Transverse colon (tissue), 4 donors: ENCODE data around the gene ZNF226. TPM values are rescaled to one million over a fixed set of nuclear protein-coding genes. Genes with fewer than 3 reads are reported as not detected.
"Not testable (repeated sequence)": the region's sequence is repeated elsewhere in the genome, so short reads cannot be mapped to it uniquely, and the experiment has no call there.

ENCODE experiments used
- DNase-seq: peaks from one replicate; pipeline ENCODE4 v3.0.0-alpha.2; 2019
- H3K27ac ChIP-seq, 4 donors: fragments of 200-600 bp; sonication (generic); 2 replicates each; pipeline ENCODE4 v1.5.1; 2016 to 2018; ENCODE audit warnings: inconsistent platforms in 4 of 4
- H3K27me3 ChIP-seq: fragments of 200-600 bp; sonication (generic); 2 replicates; pipeline ENCODE4 v1.5.1; 2017; ENCODE audit warnings: inconsistent platforms
- H3K36me3 ChIP-seq, 4 donors: fragments of 200-600 bp; sonication (generic); 2 replicates each; pipeline ENCODE4 v1.5.1; 2017 to 2019; ENCODE audit warnings: inconsistent platforms in 4 of 4
- H3K4me1 ChIP-seq, 4 donors: fragments of 200-600 bp; sonication (generic); 2 replicates each; pipeline ENCODE4 v1.5.1; 2017 to 2020; ENCODE audit warnings: inconsistent platforms in 4 of 4
- H3K4me3 ChIP-seq, 4 donors: fragments of 200-600 bp; sonication (generic); 1 replicate in 1 of 4; 2 replicates in 3 of 4; pipeline versions ENCODE4 v1.5.1 to v1.6.1; 2017 to 2019; ENCODE audit warnings: inconsistent platforms in 4 of 4
- H3K9me3 ChIP-seq, 2 donors: fragments of 200-600 bp; sonication (generic); 2 replicates each; pipeline ENCODE4 v1.5.1; 2017 to 2019; ENCODE audit warnings: inconsistent platforms in 2 of 2
- CTCF ChIP-seq, 5 experiments: fragments of 200-600 bp in 3 of 5; fragments of 450-650 bp in 2 of 5; sonication (generic) in 3 of 5; IDR thresholded peaks; 1 replicate in 2 of 5; 2 replicates in 3 of 5; pipeline ENCODE4 v1.5.1; 2016 to 2017; ENCODE audit warnings: antibody characterized with exemption in 5 of 5, inconsistent platforms in 3 of 5, mild to moderate bottlenecking in 2 of 5, moderate library complexity in 1 of 5
- EP300 ChIP-seq: sonication (generic); formaldehyde crosslinking; IDR thresholded peaks from one replicate; pipeline ENCODE4 v1.6.1; 2017; ENCODE audit warnings: antibody characterized with exemption, low read depth
- POLR2A ChIP-seq: fragments of 450-650 bp; IDR thresholded peaks from one replicate; pipeline ENCODE4 v1.6.1; 2016; ENCODE audit warnings: antibody characterized with exemption, mild to moderate bottlenecking, moderate library complexity
- POLR2AphosphoS5 ChIP-seq, 3 donors: sonication (generic); formaldehyde crosslinking; IDR thresholded peaks; one replicate each; pipeline ENCODE4 v1.6.1; 2016; ENCODE audit warnings: antibody characterized with exemption in 3 of 3
- WGBS, 2 donors: methylation state at CpG; one replicate each; pipeline ENCODE4 v1.1.5; 2018; ENCODE audit warnings: low coverage in 1 of 2; 5-methylcytosine and 5-hydroxymethylcytosine counted together
- in situ Hi-C, 4 donors: fragments of 200-750 bp; cut with MboI; loops; one replicate each; pipeline versions ENCODE4 v1.15.0 to v1.15.1; 2017; ENCODE audit warnings: low sequenced_read_pairs in 3 of 4, low pct_ligation_motif_present in 1 of 4, low pct_unique_long_range_greater_than_20kb in 1 of 4
- intact Hi-C: fragments of 100-400 bp; cut with DNase I; formaldehyde crosslinking; loops from one replicate; pipeline ENCODE4 v1.15.1; 2023; ENCODE audit warnings: low total_unique reads
- total RNA-seq, 4 donors: library from RNA; depleted of rRNA; stranded (reverse); fragments of >200 nt; gene quantifications; one replicate each; pipeline ENCODE4 v1.1.0, GENCODE V29; 2016

The ZNF226 gene
- total RNA-seq, 4 donors from 2014 or later: 4.1 to 27.1 (median 23.9) TPM

DNA sequence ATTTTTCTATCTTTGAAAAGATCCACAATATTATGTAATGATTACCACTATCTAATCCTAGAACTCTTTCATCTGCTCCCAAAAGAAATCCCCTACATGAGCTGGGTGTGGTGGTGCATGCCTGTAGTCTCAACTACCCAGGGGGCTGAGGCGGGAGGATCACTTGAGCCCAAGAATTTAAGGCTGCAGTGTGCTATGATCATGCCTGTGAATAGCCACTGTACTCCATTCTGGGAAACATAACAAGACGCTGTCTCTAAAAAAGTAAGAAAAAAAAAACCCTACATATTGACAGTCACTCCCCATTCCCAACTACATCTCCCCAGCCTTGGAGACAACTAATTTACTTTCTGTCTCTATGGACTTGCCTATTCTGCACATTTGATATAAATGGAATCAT is 1.1 kb upstream of the ZNF226 start:
- WGBS, 2 donors: 95 to 100% methylated on average over 1 to 2 of the region's 2 CpGs
- in situ Hi-C loops: no loop called here

GRCh38 chr19:44164327-44164672 is 600 bp upstream of the ZNF226 start:
- Histone ChIP-seq H3K9me3 (peaks cover 35% of the 10 kb centered on the region in 2 donors), H3K4me3 (peak overlapping the region in 3 of 4 donors; percentile 60 to 84 (median 81)), H3K4me1 (peaks cover 5 to 14% (median 8%) of the 10 kb centered on the region in 4 donors), H3K36me3 (peaks cover 0 to 28% (median 14%) of the 10 kb centered on the region in 4 donors), H3K27ac (peak overlapping the region; percentile 77 to 86 (median 85)), H3K27me3 (no peaks in the 10 kb centered on the region)
- TF ChIP-seq POLR2A (no peak), CTCF (IDR thresholded peaks at IDR 0.05) (no peak), EP300 (no peak), POLR2AphosphoS5 (IDR thresholded peaks at IDR 0.05) (no peak)
- in situ Hi-C loops: no loop called here
- intact Hi-C loops: loop anchor here (10.0 kb wide), 1 partner anchor 59 kb away; no protein-coding TSS in a partner anchor
- 62% methylated on average over 3 of the region's 3 CpGs; no CpG with 5 or more reads in 1 of the 2 donors for WGBS, 2 donors
- DNase-seq: no peak

More for the DNA sequence above, 1.1 kb upstream of the ZNF226 start:
- H3K27me3 ChIP-seq: no peaks in the 10 kb centered on the region
- no peak overlapping the region for H3K4me3 ChIP-seq
- no peak for TF ChIP-seq EP300
- no peak for TF ChIP-seq POLR2AphosphoS5 (IDR thresholded peaks at IDR 0.05)
- TF ChIP-seq POLR2A: no peak
- TF ChIP-seq CTCF (IDR thresholded peaks at IDR 0.05): no peak
- H3K36me3 ChIP-seq: peaks cover 0 to 23% (median 11%) of the 10 kb centered on the region in 4 donors
- H3K4me1 ChIP-seq: peaks cover 5 to 14% (median 8%) of the 10 kb centered on the region in 4 donors
- intact Hi-C loops: loop anchor here (10.0 kb wide), 1 partner anchor 59 kb away; no protein-coding TSS in a partner anchor
- no peak for DNase-seq
- H3K9me3 ChIP-seq: peaks cover 30 to 40% of the 10 kb centered on the region in 2 donors
- H3K27ac ChIP-seq: no peak overlapping the region

DNA sequence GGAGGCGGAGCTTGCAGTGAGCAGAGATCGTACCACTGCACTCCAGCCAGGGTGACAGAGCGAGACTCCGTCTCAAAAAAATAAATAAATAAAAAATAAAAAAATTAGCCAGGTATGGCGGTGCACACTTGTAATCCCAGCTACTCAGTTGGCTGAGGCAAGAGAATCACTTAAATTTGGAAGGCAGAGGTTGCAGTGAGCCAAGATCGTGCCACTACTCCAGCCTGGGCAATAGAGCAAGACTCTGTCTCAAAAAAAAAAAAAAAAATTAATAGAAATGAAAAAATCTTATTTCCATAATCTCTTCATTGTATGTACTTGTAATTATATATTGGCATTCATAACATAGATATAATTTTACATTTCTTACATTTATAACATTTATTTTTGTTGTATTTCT is 5.8 kb downstream of the ZNF226 start:
- in situ Hi-C loops: not testable (repeated sequence)
- H3K36me3 ChIP-seq: peaks cover 16 to 91% (median 54%) of the 10 kb centered on the region in 4 donors
- 86 to 98% methylated on average over 6 of the region's 6 CpGs for whole genome bisulfite sequencing, 2 donors

GRCh38 chr19:44176590-44176989 is 11.7 kb downstream of the ZNF226 start:
- Histone ChIP-seq H3K27ac (no peak overlapping the region), H3K9me3 (peaks cover 90 to 93% of the 10 kb centered on the region in 2 donors), H3K27me3 (no peaks in the 10 kb centered on the region), H3K4me1 (no peaks in the 10 kb centered on the region), H3K4me3 (no peak overlapping the region), H3K36me3 (peaks cover 13 to 57% (median 38%) of the 10 kb centered on the region in 4 donors)
- DNase-seq: no peak
- TF ChIP-seq EP300 (no peak), POLR2AphosphoS5 (IDR thresholded peaks at IDR 0.05) (no peak), CTCF (IDR thresholded peaks at IDR 0.05) (no peak), POLR2A (no peak)
- intact Hi-C loops (no loop called here), in situ Hi-C loops (no loop called here)
- 100% methylated on average over 1 to 3 of the region's 3 CpGs for WGBS, 2 donors

More for the DNA sequence above, 5.8 kb downstream of the ZNF226 start:
- peaks cover 54 to 73% of the 10 kb centered on the region in 2 donors for H3K9me3 ChIP-seq
- H3K27me3 ChIP-seq, H3K4me1 ChIP-seq, DNase-seq, H3K4me3 ChIP-seq, intact Hi-C loops, H3K27ac ChIP-seq: not testable (repeated sequence)

GRCh38 chr19:44180968-44181367 is 16.1 kb downstream of the ZNF226 start:
- TF ChIP-seq CTCF (IDR thresholded peaks at IDR 0.05): no peak
- no peak for TF ChIP-seq POLR2AphosphoS5 (IDR thresholded peaks at IDR 0.05)
- TF ChIP-seq POLR2A: no peak
- TF ChIP-seq EP300: no peak
- intact Hi-C loops: no loop called here
- Histone ChIP-seq H3K4me1 (no peaks in the 10 kb centered on the region), H3K36me3 (peaks cover 0 to 14% (median 7%) of the 10 kb centered on the region in 4 donors), H3K27me3 (no peaks in the 10 kb centered on the region), H3K27ac (no peak overlapping the region), H3K9me3 (peaks cover 54 to 65% of the 10 kb centered on the region in 2 donors), H3K4me3 (no peak overlapping the region)
- no peak for DNase-seq
- in situ Hi-C loops: no loop called here
